MM.1S (cell line): Measurements from ENCODE around the gene INSIG2.

Experiments
- DNase-seq: peaks from one replicate; pipeline ENCODE4 v3.0.0-alpha.2; 2015
- H2AFZ ChIP-seq: fragments of 300-600 bp; sonication (generic); 2 replicates; pipeline ENCODE4 v1.6.0; 2016; ENCODE audit warnings: antibody characterized with exemption, low read length
- H3F3A ChIP-seq: fragments of 300-600 bp; sonication (generic); 2 replicates; pipeline ENCODE4 v1.6.1; 2016; ENCODE audit warnings: mild to moderate bottlenecking, antibody characterized with exemption, low read length, moderate library complexity, mixed read lengths; ENCODE audit not compliant: insufficient read depth
- H3K27ac ChIP-seq: fragments of 300-600 bp; sonication (generic); 2 replicates; pipeline ENCODE4 v1.5.1; 2016; ENCODE audit warnings: mild to moderate bottlenecking, low read length
- H3K27me3 ChIP-seq: fragments of 300-600 bp; sonication (generic); replicated peaks from 2 replicates; pipeline ENCODE4 v1.6.0; 2016; ENCODE audit warnings: low read length; ENCODE audit not compliant: insufficient read depth
- H3K36me3 ChIP-seq: fragments of 300-600 bp; sonication (generic); replicated peaks from 2 replicates; pipeline ENCODE4 v1.6.1; 2016; ENCODE audit warnings: mild to moderate bottlenecking, low read length, mixed read lengths; ENCODE audit not compliant: insufficient read depth
- H3K4me1 ChIP-seq: fragments of 300-600 bp; sonication (generic); 2 replicates; pipeline ENCODE4 v1.6.1; 2016; ENCODE audit warnings: low read length, mixed read lengths
- H3K4me2 ChIP-seq: fragments of 300-600 bp; sonication (generic); 2 replicates; pipeline ENCODE4 v1.6.0; 2016; ENCODE audit warnings: low read depth, low read length
- H3K4me3 ChIP-seq: fragments of 300-600 bp; sonication (generic); 2 replicates; pipeline ENCODE4 v1.5.1; 2016; ENCODE audit warnings: low read length, mixed read lengths
- H3K79me2 ChIP-seq: fragments of 300-600 bp; sonication (generic); 2 replicates; pipeline ENCODE4 v1.6.1; 2016; ENCODE audit warnings: mixed run types, low read length, mixed read lengths
- H3K9ac ChIP-seq: fragments of 300-600 bp; sonication (generic); 2 replicates; pipeline ENCODE4 v1.6.1; 2016; ENCODE audit warnings: low read length, mixed read lengths
- H3K9me2 ChIP-seq: fragments of 300-600 bp; sonication (generic); replicated peaks from 2 replicates; pipeline ENCODE4 v1.6.1; 2016; ENCODE audit warnings: mild to moderate bottlenecking, low read length, mixed read lengths; ENCODE audit not compliant: insufficient read depth
- H3K9me3 ChIP-seq: fragments of 300-600 bp; sonication (generic); replicated peaks from 2 replicates; pipeline ENCODE4 v1.6.1; 2016; ENCODE audit warnings: mild to moderate bottlenecking, low read length, mixed read lengths; ENCODE audit not compliant: insufficient read depth
- H4K20me1 ChIP-seq: fragments of 300-600 bp; sonication (generic); 2 replicates; pipeline ENCODE4 v1.6.1; 2016; ENCODE audit warnings: mild to moderate bottlenecking, low read length, moderate library complexity, mixed read lengths; ENCODE audit not compliant: insufficient read depth
- EZH2 ChIP-seq: fragments of 300-600 bp; sonication (generic); optimal IDR thresholded peaks from 2 replicates; pipeline ENCODE3; 2017; ENCODE audit warnings: low read depth, mild to moderate bottlenecking, antibody characterized with exemption, low read length, mixed read lengths
- EZH2phosphoT487 ChIP-seq: fragments of 300-600 bp; sonication (generic); IDR thresholded peaks from 2 replicates; pipeline ENCODE4 v1.6.1; 2018; ENCODE audit warnings: antibody characterized with exemption, low read length
- TF ChIP-seq, protein P1 (sequence below): fragments of 300-600 bp; sonication (generic); IDR thresholded peaks from 2 replicates; pipeline ENCODE4 v1.5.1; 2016; ENCODE audit warnings: antibody characterized with exemption, low read length, mixed read lengths

Gene INSIG2

DNA sequence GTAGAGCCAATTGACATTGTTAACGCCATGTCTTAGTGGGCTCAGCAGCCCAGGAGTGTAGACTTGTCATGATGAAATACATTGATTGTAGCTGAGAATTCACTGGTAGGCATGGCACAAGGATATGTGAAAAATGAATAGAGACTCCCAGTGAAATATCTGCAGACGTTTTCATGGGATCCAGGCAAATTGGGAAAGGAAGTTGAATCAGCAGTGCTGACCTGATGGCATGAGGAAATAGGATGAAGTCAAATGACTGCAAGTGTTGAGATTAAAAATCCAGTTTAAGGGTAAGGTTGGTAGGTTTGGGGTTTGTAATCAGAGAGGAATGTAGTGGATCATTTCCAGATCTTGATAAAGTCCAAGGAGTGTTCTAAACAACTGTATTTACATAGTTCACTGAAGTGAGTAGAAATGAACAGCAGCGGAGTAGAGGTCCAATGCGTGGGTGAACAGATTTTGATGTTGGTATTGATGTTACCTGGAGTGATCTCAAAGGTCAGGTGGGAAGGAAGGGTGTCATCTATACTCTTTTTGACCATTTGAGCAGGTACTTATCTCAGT lies 24.6 kb downstream of the INSIG2 start:
- Histone ChIP-seq H2AFZ (no peak overlapping the region), H3F3A (no peaks in the 10 kb centered on the region), H3K27me3 (no peaks in the 10 kb centered on the region), H4K20me1 (no peaks in the 10 kb centered on the region), H3K9ac (no peak overlapping the region), H3K4me3 (no peak overlapping the region), H3K4me2 (no peak overlapping the region), H3K9me2 (no peaks in the 10 kb centered on the region), H3K4me1 (no peaks in the 10 kb centered on the region), H3K36me3 (peaks cover 3% of the 10 kb centered on the region; the same call in 1 of the 2 replicates), H3K9me3 (no peaks in the 10 kb centered on the region), H3K79me2 (no peaks in the 10 kb centered on the region), H3K27ac (no peak overlapping the region)
- DNase-seq: no peak
- TF ChIP-seq, protein P1, sequence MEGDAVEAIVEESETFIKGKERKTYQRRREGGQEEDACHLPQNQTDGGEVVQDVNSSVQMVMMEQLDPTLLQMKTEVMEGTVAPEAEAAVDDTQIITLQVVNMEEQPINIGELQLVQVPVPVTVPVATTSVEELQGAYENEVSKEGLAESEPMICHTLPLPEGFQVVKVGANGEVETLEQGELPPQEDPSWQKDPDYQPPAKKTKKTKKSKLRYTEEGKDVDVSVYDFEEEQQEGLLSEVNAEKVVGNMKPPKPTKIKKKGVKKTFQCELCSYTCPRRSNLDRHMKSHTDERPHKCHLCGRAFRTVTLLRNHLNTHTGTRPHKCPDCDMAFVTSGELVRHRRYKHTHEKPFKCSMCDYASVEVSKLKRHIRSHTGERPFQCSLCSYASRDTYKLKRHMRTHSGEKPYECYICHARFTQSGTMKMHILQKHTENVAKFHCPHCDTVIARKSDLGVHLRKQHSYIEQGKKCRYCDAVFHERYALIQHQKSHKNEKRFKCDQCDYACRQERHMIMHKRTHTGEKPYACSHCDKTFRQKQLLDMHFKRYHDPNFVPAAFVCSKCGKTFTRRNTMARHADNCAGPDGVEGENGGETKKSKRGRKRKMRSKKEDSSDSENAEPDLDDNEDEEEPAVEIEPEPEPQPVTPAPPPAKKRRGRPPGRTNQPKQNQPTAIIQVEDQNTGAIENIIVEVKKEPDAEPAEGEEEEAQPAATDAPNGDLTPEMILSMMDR: no peak
- no peak for TF ChIP-seq EZH2
- no peak for TF ChIP-seq EZH2phosphoT487

GRCh38 chr2:118114863-118115262 lies 26.6 kb downstream of the INSIG2 start:
- no peaks in the 10 kb centered on the region for H3K9me2 ChIP-seq
- DNase-seq: no peak
- no peaks in the 10 kb centered on the region for H3K27me3 ChIP-seq
- H3K79me2 ChIP-seq: no peaks in the 10 kb centered on the region
- H3K4me2 ChIP-seq: no peak overlapping the region
- H3K4me1 ChIP-seq: no peaks in the 10 kb centered on the region
- no peak overlapping the region for H3K9ac ChIP-seq
- TF ChIP-seq, protein P1: no peak
- TF ChIP-seq EZH2phosphoT487: no peak
- no peak for TF ChIP-seq EZH2
- no peaks in the 10 kb centered on the region for H3K9me3 ChIP-seq
- no peak overlapping the region for H3K4me3 ChIP-seq
- H2AFZ ChIP-seq: no peak overlapping the region
- H3K27ac ChIP-seq: no peak overlapping the region
- no peaks in the 10 kb centered on the region for H4K20me1 ChIP-seq
- H3K36me3 ChIP-seq: no peaks in the 10 kb centered on the region
- no peaks in the 10 kb centered on the region for H3F3A ChIP-seq

DNA sequence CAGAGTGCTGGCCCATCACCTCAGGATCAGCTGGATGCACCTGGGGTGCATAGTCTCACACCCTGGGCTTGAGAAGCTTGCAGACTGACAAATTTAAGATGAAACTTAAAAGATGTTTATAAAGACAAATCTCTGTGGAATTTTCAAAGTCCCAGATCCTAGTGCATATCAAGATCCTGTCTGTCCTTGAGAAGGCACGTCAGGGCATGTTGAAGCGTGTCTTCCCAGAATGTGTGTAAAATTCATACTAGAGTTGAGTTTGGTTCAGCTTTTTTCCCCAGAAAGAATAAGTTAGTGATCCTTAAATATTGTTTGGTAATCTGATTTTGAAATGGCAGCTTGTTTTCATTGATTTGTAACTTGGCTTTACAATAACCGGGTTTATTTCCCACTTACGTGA lies 27.5 kb downstream of the INSIG2 start:
- Histone ChIP-seq H3K27me3 (no peaks in the 10 kb centered on the region), H3K4me1 (no peaks in the 10 kb centered on the region), H3K9me2 (no peaks in the 10 kb centered on the region), H3K36me3 (no peaks in the 10 kb centered on the region), H2AFZ (no peak overlapping the region), H3K4me3 (no peak overlapping the region), H3K9me3 (no peaks in the 10 kb centered on the region), H3K9ac (no peak overlapping the region), H3K27ac (no peak overlapping the region), H3K79me2 (no peaks in the 10 kb centered on the region), H3F3A (no peaks in the 10 kb centered on the region), H3K4me2 (no peak overlapping the region), H4K20me1 (no peaks in the 10 kb centered on the region)
- TF ChIP-seq EZH2phosphoT487 (no peak), EZH2 (no peak)
- TF ChIP-seq, protein P1: no peak
- DNase-seq: no peak
